DLD1 (cell line): ENCODE results near the gene SNHG17.
"Not testable (repeated sequence)": the region's sequence is repeated elsewhere in the genome, so short reads cannot be mapped to it uniquely, and the experiment has no call there.

Source experiments
- in situ Hi-C: cut with HindIII; loops from 2 replicates; pipeline ENCODE4 v1.10.0; 2017; ENCODE audit warnings: low sequenced_read_pairs

Gene SNHG17

DNA sequence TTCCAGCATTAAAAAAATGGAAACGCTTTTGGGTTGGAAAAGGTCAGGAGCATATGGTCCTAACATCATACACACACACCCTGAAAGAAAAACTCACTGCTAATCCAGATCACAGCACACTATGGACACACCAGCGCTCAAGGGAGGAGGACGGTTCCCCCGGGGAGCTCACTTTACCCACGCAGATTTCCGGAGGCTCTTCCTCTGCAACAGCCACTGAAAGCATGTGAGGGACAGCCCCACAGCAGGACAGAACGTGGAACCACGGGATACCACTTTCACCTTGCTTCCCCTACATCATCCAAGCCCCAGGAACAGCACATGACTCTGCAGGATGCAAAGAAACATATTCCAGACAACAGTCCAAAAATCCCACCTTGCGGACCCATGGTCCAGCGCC, 13.2 kb downstream of the SNHG17 start:
- in situ Hi-C loops, result no loop called here

GRCh38 chr20:38420388-38421085, 14.6 kb downstream of the SNHG17 start:
- in situ Hi-C loops, result no loop called here

GRCh38 chr20:38418509-38419204, 16.5 kb downstream of the SNHG17 start:
- in situ Hi-C loops, result no loop called here

DNA sequence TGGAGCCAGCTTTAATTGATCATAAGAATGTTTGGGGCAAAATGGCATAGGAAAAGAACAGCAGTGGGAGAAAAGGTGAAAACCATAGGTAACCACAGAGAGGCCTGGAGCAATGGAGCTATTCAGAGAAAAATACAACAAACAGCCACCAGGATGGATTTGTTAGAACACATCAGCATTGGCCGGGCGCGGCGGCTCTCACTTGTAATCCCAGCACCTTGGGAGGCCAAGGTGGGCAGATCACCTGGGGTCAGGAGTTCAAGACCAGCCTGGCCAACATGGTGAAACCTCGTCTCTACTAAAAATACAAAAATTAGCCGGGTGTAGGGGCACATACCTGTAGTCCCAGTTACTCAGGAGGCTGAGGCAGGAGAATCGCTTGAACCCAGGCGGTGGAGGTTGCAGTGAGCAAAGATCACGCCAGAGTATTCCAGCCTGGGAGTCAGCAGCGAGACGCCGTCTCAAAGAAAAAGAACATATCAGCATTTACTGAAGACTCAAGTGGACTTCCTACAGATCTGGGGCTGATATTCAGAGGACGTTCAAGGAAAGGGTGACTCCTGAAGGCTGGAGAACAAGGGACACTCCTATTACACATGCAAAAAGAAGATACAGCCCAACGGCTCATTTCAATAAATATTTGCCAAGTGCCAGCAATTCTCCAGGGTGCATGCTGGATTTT, 20.2 kb downstream of the SNHG17 start:
- in situ Hi-C loops, result no loop called here

DNA sequence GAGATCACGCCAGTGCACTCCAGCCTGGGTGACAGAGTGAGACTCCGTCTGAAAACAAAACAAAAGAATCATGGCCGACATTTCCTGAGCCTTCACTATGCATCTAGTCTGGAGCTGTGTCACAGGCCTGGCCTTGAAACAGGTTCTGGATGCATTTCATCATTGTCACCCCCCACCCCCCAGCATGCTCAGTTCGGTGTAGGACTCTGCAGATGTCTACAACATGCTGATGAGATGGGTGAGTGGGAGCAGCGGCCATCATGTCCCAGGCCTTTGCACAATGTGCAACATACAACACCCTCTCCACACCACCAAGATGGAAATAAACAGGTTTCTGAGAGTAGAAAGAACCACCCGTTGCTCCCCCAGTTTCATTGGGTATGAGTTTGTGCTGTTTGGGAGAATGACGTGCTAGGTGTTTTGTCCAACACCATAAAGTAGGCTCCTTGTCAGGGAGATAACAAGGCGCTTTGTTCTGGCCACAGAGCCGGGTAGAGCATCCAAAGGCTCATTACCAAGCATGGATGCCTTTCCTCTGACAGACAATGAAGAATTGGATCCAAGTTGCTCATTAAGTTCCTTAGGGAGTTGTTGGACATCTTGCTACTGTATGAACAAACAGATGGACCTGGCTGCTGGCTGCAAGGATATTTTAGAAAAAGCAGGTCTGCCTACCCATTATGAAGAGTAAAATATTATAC, 22.1 kb downstream of the SNHG17 start:
- in situ Hi-C loops, result no loop called here

DNA sequence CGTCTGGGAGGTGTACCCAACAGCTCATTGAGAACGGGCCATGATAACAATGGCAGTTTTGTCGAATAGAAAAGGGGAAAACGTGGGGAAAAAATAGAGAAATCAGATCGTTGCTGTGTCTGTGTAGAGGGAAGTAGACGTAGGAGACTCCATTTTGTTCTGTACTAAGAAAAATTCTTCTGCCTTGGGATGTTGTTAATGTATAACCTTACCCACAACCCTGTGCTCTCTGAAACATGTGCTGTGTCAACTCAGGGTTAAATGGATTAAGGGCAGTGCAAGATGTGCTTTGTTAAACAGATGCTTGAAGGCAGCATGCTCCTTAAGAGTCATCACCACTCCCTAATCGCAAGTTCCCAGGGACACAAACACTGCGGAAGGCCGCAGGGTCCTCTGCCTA, 27.3 kb downstream of the SNHG17 start:
- in situ Hi-C loops, result not testable (repeated sequence)

GRCh38 chr20:38407321-38407720, 27.8 kb downstream of the SNHG17 start:
- in situ Hi-C loops, result no loop called here

DNA sequence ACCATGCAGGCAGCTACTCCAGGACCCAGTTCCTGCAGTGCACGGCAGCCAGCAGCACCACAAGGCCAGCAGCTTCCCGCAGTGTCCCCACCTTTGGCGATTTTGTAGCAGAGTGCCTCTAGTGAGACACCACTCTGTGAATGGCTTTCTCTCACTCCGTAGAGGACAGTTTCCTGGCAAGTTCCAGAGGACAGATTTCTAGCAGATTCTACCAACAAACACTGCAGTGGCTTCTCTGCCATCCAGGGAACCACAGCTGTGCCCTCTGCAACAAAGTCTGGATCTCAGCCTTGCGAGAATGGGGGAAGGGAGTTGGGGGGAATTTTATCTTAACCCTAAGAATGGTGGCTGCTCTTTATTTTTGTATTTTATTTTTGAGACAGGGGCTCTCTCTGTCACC, 28.7 kb downstream of the SNHG17 start:
- in situ Hi-C loops, result no loop called here

DNA sequence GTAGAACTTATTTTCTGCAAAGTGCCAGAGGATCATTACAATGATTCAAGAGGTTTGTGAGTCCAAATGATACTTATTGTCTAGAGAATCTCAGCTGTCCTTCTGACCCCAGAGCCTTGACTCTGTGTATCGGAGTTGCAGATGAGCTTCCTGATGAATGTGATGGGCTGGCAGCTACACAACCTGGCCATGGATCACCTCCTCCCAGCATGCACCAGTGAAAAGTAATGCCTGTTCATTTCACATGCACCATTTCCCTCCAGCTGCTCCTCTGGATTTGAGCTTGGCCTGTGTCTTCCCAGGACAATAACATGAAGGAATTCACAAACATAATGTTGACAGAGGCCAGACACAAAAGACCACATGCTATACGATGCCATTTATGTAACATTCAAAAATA, 30.0 kb downstream of the SNHG17 start:
- in situ Hi-C loops, result no loop called here

GRCh38 chr20:38404016-38404415, 31.1 kb downstream of the SNHG17 start:
- in situ Hi-C loops, result no loop called here

DNA sequence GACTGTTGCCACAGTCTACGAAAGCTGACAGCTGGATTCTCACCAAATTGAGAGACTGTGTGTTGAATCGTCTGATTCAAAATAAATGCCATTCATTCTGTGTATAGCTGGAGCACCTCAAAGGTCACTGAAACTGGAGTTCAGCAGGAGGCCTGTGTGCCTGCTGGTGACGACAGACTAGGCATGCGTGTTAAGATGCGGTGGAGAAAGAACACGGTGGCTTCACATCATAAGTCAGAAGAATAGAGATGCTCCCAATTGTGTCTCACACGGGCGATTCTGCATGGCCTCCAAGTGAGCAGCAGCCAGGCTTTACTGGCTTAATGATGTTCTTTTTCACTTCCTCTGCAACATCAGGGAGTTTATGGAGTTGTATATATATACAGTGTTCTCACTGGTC, 32.3 kb downstream of the SNHG17 start:
- in situ Hi-C loops, result no loop called here

DNA sequence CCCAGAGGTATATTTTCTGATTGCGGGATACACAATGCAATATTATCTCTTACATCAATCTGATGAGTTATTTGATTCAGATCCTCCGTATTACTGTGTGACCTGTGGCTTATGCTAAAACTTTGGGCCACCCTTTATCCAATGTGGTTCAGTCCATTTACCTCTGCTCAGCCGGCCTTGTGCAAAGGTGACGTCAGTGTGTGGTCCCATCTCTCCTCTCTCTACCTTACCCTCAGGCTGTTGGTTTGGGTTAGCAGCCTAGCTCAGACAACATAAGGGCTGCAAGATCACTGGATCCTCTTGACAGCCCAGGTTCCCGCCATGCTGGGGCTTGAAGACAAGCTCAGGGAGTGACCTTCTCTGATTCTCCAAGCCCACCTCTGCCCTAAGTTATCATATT, 33.0 kb downstream of the SNHG17 start:
- in situ Hi-C loops, result no loop called here

DNA sequence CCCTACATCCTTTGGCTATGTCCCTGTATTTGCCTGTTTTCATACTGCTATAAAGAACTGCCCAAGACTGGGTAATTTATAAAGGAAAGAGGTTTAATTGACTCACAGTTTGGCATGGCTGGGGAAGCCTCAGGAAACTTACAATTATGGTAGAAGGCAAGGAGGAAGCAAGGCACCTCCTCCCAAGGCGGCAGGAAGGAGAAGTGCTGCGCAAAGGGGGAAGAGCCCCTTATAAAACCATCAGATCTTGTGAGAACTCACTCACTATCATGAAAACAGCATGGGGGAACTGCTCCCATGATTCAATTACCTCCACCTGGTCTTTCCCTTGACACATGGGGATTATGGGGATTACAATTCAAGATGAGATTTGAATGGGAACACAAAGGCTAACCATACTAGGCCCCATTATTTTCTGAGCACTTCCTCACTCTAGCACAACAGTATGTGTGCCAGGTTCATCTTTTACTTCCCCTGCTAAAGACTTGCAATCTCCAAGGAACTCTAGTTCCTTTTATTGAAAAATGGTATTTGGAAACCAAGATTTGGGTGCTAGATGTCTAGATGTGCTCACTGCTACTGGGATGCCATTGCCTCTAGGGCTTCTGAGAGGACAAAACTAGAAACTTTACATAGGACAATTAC, 39.3 kb downstream of the SNHG17 start:
- in situ Hi-C loops, result not testable (repeated sequence)

DNA sequence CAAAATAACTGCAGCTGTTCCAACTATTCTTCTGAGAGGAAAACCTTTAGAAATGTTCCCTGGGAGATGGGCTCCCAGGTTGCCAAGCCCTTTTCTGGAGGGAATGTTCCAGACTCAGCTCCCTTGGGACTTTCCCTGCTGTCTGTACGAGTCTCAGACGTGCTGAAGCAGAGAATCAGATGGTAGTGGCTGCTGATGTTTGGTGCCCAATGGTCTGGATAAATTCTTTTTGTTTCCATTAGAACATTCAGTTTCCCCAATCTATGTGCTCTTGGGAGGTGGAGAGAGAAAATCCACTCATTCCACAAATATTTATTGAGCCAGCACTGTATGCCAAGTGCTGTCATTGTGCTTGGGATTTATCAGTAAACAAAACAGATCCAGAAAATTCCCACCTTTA, 40.0 kb downstream of the SNHG17 start:
- in situ Hi-C loops, result no loop called here

- in situ Hi-C loops, result no loop called here
These were observed 41.9 kb downstream of the SNHG17 start for GRCh38 chr20:38393259-38393658.

DNA sequence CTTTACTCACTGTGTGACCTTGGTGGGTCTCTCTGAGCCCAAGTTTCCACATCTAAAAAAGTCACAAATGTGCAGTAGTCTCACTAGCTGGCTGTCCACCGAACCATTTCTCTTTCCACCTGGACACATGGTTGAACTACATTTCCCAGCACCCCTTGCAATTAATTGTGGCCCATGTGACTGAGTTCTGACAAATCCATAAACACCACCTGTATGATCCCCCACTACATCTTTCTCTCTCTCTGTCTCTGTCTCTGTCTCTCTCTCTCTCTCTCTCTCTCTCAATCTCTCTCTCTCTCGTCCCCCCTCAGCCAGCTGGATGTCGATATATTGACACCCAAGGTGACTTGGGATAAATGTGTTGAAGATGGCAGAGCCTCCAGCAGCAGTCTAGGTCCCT, 42.8 kb downstream of the SNHG17 start:
- in situ Hi-C loops, result no loop called here

DNA sequence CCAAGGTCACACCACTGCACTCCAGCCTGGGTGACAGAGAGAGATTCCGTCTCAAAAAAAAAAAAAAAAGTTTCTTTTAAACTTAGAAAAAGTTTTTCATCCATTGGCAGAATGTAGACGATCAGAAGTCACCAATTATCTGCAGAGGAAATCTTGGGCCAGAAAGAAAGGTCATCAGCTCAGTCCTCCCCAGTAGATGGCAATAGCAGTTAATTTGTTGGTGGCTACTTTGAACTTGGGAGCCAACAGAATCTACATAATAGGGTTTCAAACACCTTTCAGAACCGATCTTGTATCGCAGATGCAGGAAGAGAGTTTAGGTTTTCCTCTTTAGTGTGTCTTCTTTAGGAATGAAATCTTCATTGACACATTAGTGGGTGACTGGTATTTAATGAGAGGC, 47.2 kb downstream of the SNHG17 start:
- in situ Hi-C loops, result no loop called here

DNA sequence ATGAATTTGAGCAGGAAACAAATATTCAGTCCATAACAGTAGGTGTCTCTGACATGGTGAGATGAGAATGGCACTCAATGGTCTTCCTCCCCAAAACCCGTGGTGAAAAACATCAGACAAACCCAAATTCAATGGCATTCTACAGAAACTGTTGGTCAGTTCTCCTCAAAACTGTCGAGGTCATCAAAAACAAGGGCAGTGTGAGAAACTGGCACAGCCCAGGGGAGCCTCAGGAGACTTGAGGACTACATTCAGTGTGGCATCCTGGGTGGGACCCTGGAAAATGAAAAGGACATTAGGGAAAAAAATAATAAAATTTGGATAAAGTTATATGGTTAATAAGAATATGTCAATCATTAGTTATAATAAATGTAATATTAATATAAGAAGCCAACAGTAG, 48.3 kb downstream of the SNHG17 start:
- in situ Hi-C loops, result no loop called here

- in situ Hi-C loops, result no loop called here
These were observed 49.1 kb downstream of the SNHG17 start for GRCh38 chr20:38386004-38386403.

DNA sequence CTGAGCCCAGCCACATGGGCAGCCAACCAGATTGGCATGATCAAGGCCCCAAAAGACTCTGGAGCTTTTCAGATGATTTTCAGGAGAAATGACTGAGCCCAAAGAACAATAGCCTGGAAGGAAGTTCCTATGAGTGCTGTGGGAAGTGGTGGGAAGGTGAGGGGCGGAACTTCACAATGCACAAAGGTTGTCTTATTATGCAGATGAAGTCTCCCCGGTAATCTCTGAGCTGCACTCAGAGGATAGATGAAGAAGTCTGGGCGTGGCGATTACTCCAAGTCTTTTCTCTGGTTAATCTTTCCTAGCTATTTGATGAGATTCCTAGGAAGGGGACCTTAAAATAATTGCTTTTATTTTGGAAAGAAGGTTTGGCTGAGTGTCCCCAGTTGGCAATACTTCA, 52.0 kb downstream of the SNHG17 start:
- in situ Hi-C loops, result no loop called here

DNA sequence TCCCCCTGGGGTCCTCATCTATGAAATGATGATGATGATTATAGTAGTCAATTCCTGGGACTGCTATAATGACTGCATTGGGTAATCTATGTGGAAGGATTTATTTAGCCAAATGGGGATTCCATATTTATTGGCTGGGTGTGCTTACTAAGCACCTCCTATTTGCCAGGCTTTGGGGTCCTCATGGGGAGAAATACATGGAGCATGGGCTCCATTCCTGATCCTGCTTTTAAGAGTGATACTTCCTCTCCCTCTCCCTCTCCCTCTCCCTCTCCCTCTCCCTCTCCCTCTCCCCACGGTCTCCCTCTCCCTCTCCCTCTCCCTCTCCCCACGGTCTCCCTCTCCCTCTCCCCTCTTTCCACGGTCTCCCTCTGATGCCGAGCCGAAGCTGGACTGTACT, 57.3 kb downstream of the SNHG17 start:
- in situ Hi-C loops, result loop anchor here (5.0 kb wide), 1 partner anchor 56 kb away; no protein-coding TSS in a partner anchor
